GM12872 (cell line): Measurements from ENCODE around the gene TLR2.

Experiments
- TF ChIP-seq, protein P1 (sequence below): IDR thresholded peaks from 3 replicates; pipeline ENCODE4 v1.5.1; 2011; ENCODE audit warnings: low read depth, mild to moderate bottlenecking, low read length, moderate library complexity; ENCODE audit not compliant: insufficient read depth

The TLR2 gene

GRCh38 chr4:153641532-153641931 is 42.5 kb upstream of the TLR2 start:
- TF ChIP-seq, protein P1, sequence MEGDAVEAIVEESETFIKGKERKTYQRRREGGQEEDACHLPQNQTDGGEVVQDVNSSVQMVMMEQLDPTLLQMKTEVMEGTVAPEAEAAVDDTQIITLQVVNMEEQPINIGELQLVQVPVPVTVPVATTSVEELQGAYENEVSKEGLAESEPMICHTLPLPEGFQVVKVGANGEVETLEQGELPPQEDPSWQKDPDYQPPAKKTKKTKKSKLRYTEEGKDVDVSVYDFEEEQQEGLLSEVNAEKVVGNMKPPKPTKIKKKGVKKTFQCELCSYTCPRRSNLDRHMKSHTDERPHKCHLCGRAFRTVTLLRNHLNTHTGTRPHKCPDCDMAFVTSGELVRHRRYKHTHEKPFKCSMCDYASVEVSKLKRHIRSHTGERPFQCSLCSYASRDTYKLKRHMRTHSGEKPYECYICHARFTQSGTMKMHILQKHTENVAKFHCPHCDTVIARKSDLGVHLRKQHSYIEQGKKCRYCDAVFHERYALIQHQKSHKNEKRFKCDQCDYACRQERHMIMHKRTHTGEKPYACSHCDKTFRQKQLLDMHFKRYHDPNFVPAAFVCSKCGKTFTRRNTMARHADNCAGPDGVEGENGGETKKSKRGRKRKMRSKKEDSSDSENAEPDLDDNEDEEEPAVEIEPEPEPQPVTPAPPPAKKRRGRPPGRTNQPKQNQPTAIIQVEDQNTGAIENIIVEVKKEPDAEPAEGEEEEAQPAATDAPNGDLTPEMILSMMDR: no peak

GRCh38 chr4:153643406-153644383 is 40.4 kb upstream of the TLR2 start:
- TF ChIP-seq, protein P1: peak; percentile 49

DNA sequence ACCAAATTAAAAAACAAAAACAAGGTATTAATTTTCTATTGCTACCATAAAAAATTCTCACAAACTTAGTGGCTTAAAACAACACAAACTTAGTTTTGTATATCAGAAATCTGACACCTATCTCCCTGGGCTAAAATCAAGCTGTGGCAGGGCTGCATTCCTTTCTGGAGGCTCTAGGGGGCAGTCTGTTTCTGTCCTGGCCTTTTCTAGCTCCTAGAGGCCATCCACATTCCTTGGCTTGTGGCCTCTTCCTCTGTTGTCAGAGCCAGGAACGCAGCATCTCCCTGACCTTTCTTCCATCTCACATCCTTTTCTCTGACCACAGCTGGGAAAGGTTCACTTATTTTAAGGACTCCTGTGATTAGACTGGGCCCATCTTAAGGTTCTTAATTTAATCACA is 38.9 kb upstream of the TLR2 start:
- TF ChIP-seq, protein P1: peak; percentile 58

- TF ChIP-seq, protein P1: no peak
These were observed 37.8 kb upstream of the TLR2 start for GRCh38 chr4:153646261-153646660.

DNA sequence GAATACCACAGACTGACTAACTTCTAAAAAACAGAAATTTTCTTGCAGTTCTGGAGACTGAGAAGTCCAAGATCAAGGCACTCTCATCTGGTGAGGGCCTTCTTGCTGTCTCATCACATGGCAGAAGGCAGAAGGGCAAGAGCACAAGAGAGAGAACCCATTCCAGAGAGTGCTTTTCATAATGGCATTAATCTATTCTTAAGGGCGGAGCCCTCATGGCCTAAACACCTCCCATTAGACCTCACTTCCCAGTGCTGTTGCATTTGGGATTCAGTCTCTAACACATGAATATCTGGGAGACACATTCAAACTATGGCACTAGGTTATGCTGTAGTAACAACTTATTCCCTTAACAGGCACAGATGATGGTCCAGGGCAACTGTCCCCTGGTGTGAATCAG is 37.1 kb upstream of the TLR2 start:
- TF ChIP-seq, protein P1: no peak

DNA sequence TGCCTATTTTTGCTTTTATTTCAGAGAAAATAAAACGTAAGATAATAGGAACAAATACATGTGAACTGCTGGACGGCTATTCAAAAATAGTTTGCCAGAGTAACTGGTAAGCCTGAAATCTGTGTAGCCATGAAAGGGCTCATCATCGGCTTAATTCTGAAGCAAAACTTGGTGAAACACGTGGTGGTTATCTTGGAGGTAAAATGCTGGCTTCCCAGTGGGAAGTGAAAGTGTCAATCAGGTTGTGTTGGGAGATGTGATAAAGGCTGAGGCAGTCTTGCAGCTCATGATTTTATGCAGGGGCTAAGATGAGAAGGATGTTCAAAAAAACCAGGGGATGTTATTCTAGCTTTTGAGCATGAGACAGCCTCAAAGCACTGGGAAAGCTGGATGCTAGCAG is 36.1 kb upstream of the TLR2 start:
- TF ChIP-seq, protein P1: no peak

DNA sequence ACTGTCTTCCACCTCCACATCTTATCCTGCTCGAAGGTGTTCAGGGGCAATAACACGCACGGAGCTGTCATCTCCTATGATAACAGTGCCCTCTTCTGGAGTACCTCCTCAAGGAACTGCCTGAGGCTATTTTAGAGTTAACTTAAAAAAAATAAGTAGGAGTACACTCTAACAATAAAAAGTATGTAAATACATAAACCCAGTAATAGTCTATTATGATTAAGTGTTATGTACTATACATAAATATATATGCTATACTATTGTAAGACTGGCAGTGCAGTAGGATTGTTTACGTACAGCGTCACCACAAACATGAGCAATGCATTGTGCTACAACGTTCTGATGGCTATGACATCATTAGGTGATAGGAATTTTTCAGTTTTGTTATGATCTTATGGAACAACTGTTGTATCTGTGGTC is 34.5 kb upstream of the TLR2 start:
- TF ChIP-seq, protein P1: peak; percentile 45; the same call in 2 of the 3 replicates
